ENCODE data around the gene COLGALT1.
A peak's percentile ranks its signal among the peaks of the same experiment; 100 is the strongest.
"Not testable (repeated sequence)": the region's sequence is repeated elsewhere in the genome, so short reads cannot be mapped to it uniquely, and the experiment has no call there.

Gene COLGALT1

GRCh38 chr19:17534767-17535166, 20.7 kb upstream of the COLGALT1 start:
- DNase-seq, result no peak

GRCh38 chr19:17536955-17537354, 18.5 kb upstream of the COLGALT1 start:
- no peak for DNase-seq

- peak in 1 of 2 donors; percentile 14 for DNase-seq
These were observed 16.7 kb upstream of the COLGALT1 start for GRCh38 chr19:17538684-17539237.

GRCh38 chr19:17539238-17540117, 16.0 kb upstream of the COLGALT1 start:
- peak; percentile 98 for DNase-seq

GRCh38 chr19:17540174-17540573, 15.3 kb upstream of the COLGALT1 start:
- DNase-seq, result no peak

- DNase-seq, result no peak
These were observed 14.2 kb upstream of the COLGALT1 start for GRCh38 chr19:17541184-17541759.

- no peak for DNase-seq
These were observed 13.4 kb upstream of the COLGALT1 start for GRCh38 chr19:17542042-17542441.

GRCh38 chr19:17542793-17543582, 12.5 kb upstream of the COLGALT1 start:
- no peak for DNase-seq

- DNase-seq, result no peak
These were observed 11.5 kb upstream of the COLGALT1 start for GRCh38 chr19:17543986-17544385.

- DNase-seq, result no peak
These were observed 11.0 kb upstream of the COLGALT1 start for GRCh38 chr19:17544418-17544817.

GRCh38 chr19:17548145-17548544, 7.3 kb upstream of the COLGALT1 start:
- DNase-seq, result no peak

GRCh38 chr19:17549085-17549740, 6.2 kb upstream of the COLGALT1 start:
- DNase-seq, result no peak

- no peak for DNase-seq
These were observed 5.3 kb upstream of the COLGALT1 start for GRCh38 chr19:17550076-17550667.

- not testable (repeated sequence) for DNase-seq
These were observed 2.7 kb upstream of the COLGALT1 start for GRCh38 chr19:17552735-17553134.

- no peak for DNase-seq
These were observed 2.2 kb upstream of the COLGALT1 start for GRCh38 chr19:17553256-17553655.

- DNase-seq, result no peak
These were observed 425 bp upstream of the COLGALT1 start for GRCh38 chr19:17554968-17555479.

GRCh38 chr19:17555929-17556813, 722 bp downstream of the COLGALT1 start:
- peak in 1 of 2 donors; percentile 39 for DNase-seq

- DNase-seq, result no peak
These were observed 1.5 kb downstream of the COLGALT1 start for GRCh38 chr19:17556995-17557394.

- DNase-seq, result peak in 1 of 2 donors; percentile 51
These were observed 2.0 kb downstream of the COLGALT1 start for GRCh38 chr19:17557466-17557865.

- peak in 1 of 2 donors; percentile 55 for DNase-seq
These were observed 4.8 kb downstream of the COLGALT1 start for GRCh38 chr19:17560205-17560595.

GRCh38 chr19:17562097-17562496, 6.6 kb downstream of the COLGALT1 start:
- no peak for DNase-seq

Data from CD4-positive, alpha-beta T cell treated with Interleukin-4 for 1 hour (primary cell).